ENCODE results near the gene FLII.

The FLII gene

DNA sequence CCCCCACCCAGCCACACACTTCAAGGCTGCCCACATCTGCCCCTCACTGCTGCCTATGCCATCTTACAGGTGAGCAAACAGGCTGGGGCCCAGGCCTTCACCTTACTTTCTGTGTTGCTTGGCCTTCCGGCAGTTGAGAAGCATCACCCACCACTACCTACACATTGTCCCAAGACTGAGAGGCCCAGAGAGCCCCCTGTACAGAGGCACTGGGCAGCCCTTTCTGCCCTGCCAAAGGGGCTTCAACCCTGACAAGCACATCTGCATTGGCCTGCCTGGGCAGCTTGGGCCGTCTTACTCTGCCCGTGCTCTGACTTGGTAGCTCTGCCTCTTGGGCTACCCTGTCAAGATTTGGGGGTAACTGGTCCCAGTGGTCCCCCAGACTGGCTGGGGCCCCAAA is 3.1 kb upstream of the FLII start:
- peak overlapping the region; percentile 76; the same call in 1 of the 2 replicates for H3K4me3 ChIP-seq (replicated peaks; ENCODE audit: insufficient read depth, low read length)
- DNase-seq (ENCODE audit: low read depth in 1 of 2, low spot score in 1 of 2): no peak
- TF ChIP-seq POLR2AphosphoS5 (IDR thresholded peaks at IDR 0.05; ENCODE audit: low read depth) (no peak), CTCF (IDR thresholded peaks at IDR 0.05; ENCODE audit: insufficient read depth, low read length) (no peak), SPI1 (IDR thresholded peaks at IDR 0.05; ENCODE audit: borderline replicate concordance, low read depth) (no peak), GABPA (IDR thresholded peaks at IDR 0.05; ENCODE audit: low read depth) (no peak), REST (IDR thresholded peaks at IDR 0.05; ENCODE audit: insufficient replicate concordance, low read depth) (no peak)
- no peak overlapping the region for H3K27ac ChIP-seq (replicated peaks)
- H3K27me3 ChIP-seq (ENCODE audit: insufficient read depth, poor library complexity, severe bottlenecking): no peaks in the 10 kb centered on the region

GRCh38 chr17:18261146-18261515 is 2.6 kb upstream of the FLII start:
- H3K27ac ChIP-seq (replicated peaks): peak overlapping the region; percentile 83
- TF ChIP-seq GABPA (IDR thresholded peaks at IDR 0.05; ENCODE audit: low read depth) (no peak), REST (IDR thresholded peaks at IDR 0.05; ENCODE audit: insufficient replicate concordance, low read depth) (no peak), SPI1 (IDR thresholded peaks at IDR 0.05; ENCODE audit: borderline replicate concordance, low read depth) (no peak), POLR2AphosphoS5 (IDR thresholded peaks at IDR 0.05; ENCODE audit: low read depth) (no peak), CTCF (IDR thresholded peaks at IDR 0.05; ENCODE audit: insufficient read depth, low read length) (no peak)
- no peak for DNase-seq (ENCODE audit: low read depth in 1 of 2, low spot score in 1 of 2)
- H3K4me3 ChIP-seq (replicated peaks; ENCODE audit: insufficient read depth, low read length): peak overlapping the region; percentile 76
- H3K27me3 ChIP-seq (ENCODE audit: insufficient read depth, poor library complexity, severe bottlenecking): no peaks in the 10 kb centered on the region

- peak; percentile 58 to 86 for DNase-seq (ENCODE audit: low read depth in 1 of 2, low spot score in 1 of 2)
- TF ChIP-seq SPI1 (IDR thresholded peaks at IDR 0.05; ENCODE audit: borderline replicate concordance, low read depth) (no peak), POLR2AphosphoS5 (IDR thresholded peaks at IDR 0.05; ENCODE audit: low read depth) (no peak), REST (IDR thresholded peaks at IDR 0.05; ENCODE audit: insufficient replicate concordance, low read depth) (no peak), GABPA (IDR thresholded peaks at IDR 0.05; ENCODE audit: low read depth) (no peak), CTCF (IDR thresholded peaks at IDR 0.05; ENCODE audit: insufficient read depth, low read length) (no peak)
- peak within 1 kb of the TSS; percentile 83 for H3K27ac ChIP-seq (replicated peaks)
- H3K4me3 ChIP-seq (replicated peaks; ENCODE audit: insufficient read depth, low read length): peak within 1 kb of the TSS; percentile 76
- no peaks in the 10 kb centered on the region for H3K27me3 ChIP-seq (ENCODE audit: insufficient read depth, poor library complexity, severe bottlenecking)
Observed at GRCh38 chr17:18260332-18261145, 2.0 kb upstream of the FLII start, which contains the start of gene MIEF2. MIEF2 (plus strand) TSS chr17:18260662; CDS start chr17:18262721, 2,059 bp downstream.

All from HL-60 (cell line).